GM23338 (cell line): ENCODE data around the gene DENND5A. TPM values are rescaled to one million over a fixed set of nuclear protein-coding genes. Genes with fewer than 3 reads are reported as not detected.
"Not testable (repeated sequence)": the region's sequence is repeated elsewhere in the genome, so short reads cannot be mapped to it uniquely, and the experiment has no call there.

Experiments used
- ATAC-seq: fragments of 200-7000 bp; cut with Tn5 transposase; 3 replicates; pipeline ENCODE4 v1.9.1; 2020
- DNase-seq: peaks from one replicate; pipeline ENCODE4 v3.0.0-alpha.2; 2015; ENCODE audit warnings: low spot score
- H2AFZ ChIP-seq: fragments of 200-600 bp; sonication (generic); 2 replicates; pipeline ENCODE4 v1.8.0; 2016; ENCODE audit warnings: antibody characterized with exemption, mild to moderate bottlenecking, moderate library complexity
- H3F3A ChIP-seq: fragments of 200-600 bp; sonication (generic); replicated peaks from 2 replicates; pipeline ENCODE4 v1.8.0; 2017; ENCODE audit warnings: antibody characterized with exemption, mixed run types, low read depth
- H3K27ac ChIP-seq: fragments of 200-600 bp; sonication (generic); 2 replicates; pipeline ENCODE4 v1.6.1; 2016; ENCODE audit warnings: low read depth
- H3K27me3 ChIP-seq: fragments of 200-600 bp; sonication (generic); 2 replicates; pipeline ENCODE4 v1.8.0; 2016; ENCODE audit warnings: mild to moderate bottlenecking, mixed run types, moderate library complexity; ENCODE audit not compliant: insufficient read depth
- H3K36me3 ChIP-seq: fragments of 200-600 bp; sonication (generic); 2 replicates; pipeline ENCODE4 v1.8.0; 2016; ENCODE audit warnings: mild to moderate bottlenecking; ENCODE audit not compliant: insufficient read depth
- H3K4me1 ChIP-seq: fragments of 200-600 bp; sonication (generic); 2 replicates; pipeline ENCODE4 v1.8.0; 2016; ENCODE audit warnings: mild to moderate bottlenecking, moderate library complexity; ENCODE audit not compliant: insufficient read depth
- H3K4me2 ChIP-seq: fragments of 200-600 bp; sonication (generic); 2 replicates; pipeline ENCODE4 v1.7.1; 2017; ENCODE audit warnings: mixed run types
- H3K4me3 ChIP-seq: fragments of 200-600 bp; sonication (generic); 2 replicates; pipeline ENCODE4 v1.6.1; 2016; ENCODE audit warnings: mixed run types
- H3K79me2 ChIP-seq: fragments of 200-600 bp; sonication (generic); replicated peaks from 2 replicates; pipeline ENCODE4 v1.8.0; 2017; ENCODE audit warnings: mild to moderate bottlenecking; ENCODE audit not compliant: insufficient read depth
- H3K9me2 ChIP-seq: fragments of 200-600 bp; sonication (generic); 2 replicates; pipeline ENCODE4 v1.8.0; 2017; ENCODE audit not compliant: insufficient read depth
- H4K20me1 ChIP-seq: fragments of 200-600 bp; sonication (generic); replicated peaks from 2 replicates; pipeline ENCODE4 v1.8.0; 2017; ENCODE audit warnings: mild to moderate bottlenecking; ENCODE audit not compliant: insufficient read depth
- H3K27ac Mint-ChIP-seq: 2 replicates; pipeline ENCODE4 v1.8.0; 2020; ENCODE audit warnings: inconsistent platforms, mild to moderate bottlenecking, moderate library complexity, mixed read lengths
- H3K27me3 Mint-ChIP-seq: 3 replicates; pipeline ENCODE4 v1.8.0; 2022; ENCODE audit warnings: low read depth, mild to moderate bottlenecking, moderate library complexity, mixed read lengths, inconsistent platforms; ENCODE audit not compliant: insufficient read depth, poor library complexity
- H3K36me3 Mint-ChIP-seq: 3 replicates; pipeline ENCODE4 v1.8.0; 2021; ENCODE audit warnings: low read depth, mild to moderate bottlenecking, inconsistent platforms, moderate library complexity, mixed read lengths
- H3K4me1 Mint-ChIP-seq: 3 replicates; pipeline ENCODE4 v1.8.0; 2020; ENCODE audit warnings: mild to moderate bottlenecking, inconsistent platforms, mixed read lengths
- H3K4me3 Mint-ChIP-seq: 3 replicates; pipeline ENCODE4 v1.8.0; 2021; ENCODE audit warnings: moderate library complexity, mild to moderate bottlenecking, inconsistent platforms, mixed read lengths
- H3K9me3 Mint-ChIP-seq: 3 replicates; pipeline ENCODE4 v1.8.0; 2020; ENCODE audit warnings: moderate library complexity, mild to moderate bottlenecking, inconsistent platforms, mixed read lengths
- EZH2phosphoT487 ChIP-seq: fragments of 200-600 bp; sonication (generic); IDR thresholded peaks from one replicate; pipeline ENCODE4 v1.8.1; 2018; ENCODE audit warnings: antibody characterized with exemption; ENCODE audit not compliant: unreplicated experiment
- REST ChIP-seq: IDR thresholded peaks from one replicate; pipeline ENCODE4 v1.6.1; 2018; ENCODE audit warnings: antibody characterized with exemption; ENCODE audit not compliant: unreplicated experiment
- STAT1 ChIP-seq: IDR thresholded peaks from one replicate; pipeline ENCODE4 v1.6.1; 2016; ENCODE audit warnings: antibody characterized with exemption; ENCODE audit not compliant: unreplicated experiment
- ZNF462 ChIP-seq: fragments of 250-450 bp; sonication (Bioruptor Pico); IDR thresholded peaks from 2 replicates; pipeline ENCODE4 v1.5.0; 2020; ENCODE audit warnings: mild to moderate bottlenecking, moderate library complexity
- polyA plus RNA-seq: library from polyadenylated mRNA; unstranded; fragments of >200 nt; fragmentation: Nextera tagmentation; extraction: Ambion mirVana; gene quantifications from 2 replicates; pipeline ENCODE4 v1.2.1, GENCODE V29; 2016
- total RNA-seq: library from RNA; depleted of rRNA; stranded (reverse); fragments of >200 nt; shearing (Covaris generic); gene quantifications from 2 replicates; pipeline ENCODE4 v1.2.3, GENCODE V29; 2014

DENND5A gene
- total and polyA plus RNA-seq, 2 experiments from 2014 or later, result 28.1 to 56.3 TPM

- DNase-seq (no peak), ATAC-seq (no peak)
- Histone ChIP-seq H3K79me2 (peaks cover 90% of the 10 kb centered on the region), H3K9me2 (no peaks in the 10 kb centered on the region), H3F3A (no peaks in the 10 kb centered on the region), H3K4me2 (no peak overlapping the region), H3K4me1 (0 out of 2 replicates have a peak, but pooled peaks cover 2% of the 10 kb centered on the region), H3K4me3 (no peak overlapping the region), H2AFZ (no peak overlapping the region), H3K27me3 (no peaks in the 10 kb centered on the region), H3K27ac (0 out of 2 replicates have a peak overlapping the region, but pooled peaks have one; percentile 0), H4K20me1 (peaks cover 41% of the 10 kb centered on the region), H3K36me3 (no peaks in the 10 kb centered on the region)
- TF ChIP-seq EZH2phosphoT487 (no peak), REST (no peak), STAT1 (no peak), ZNF462 (no peak)
- peaks cover 7% of the 10 kb centered on the region for H3K27me3 Mint-ChIP-seq
- H3K4me3 Mint-ChIP-seq, result no peak overlapping the region
- no peaks in the 10 kb centered on the region; the same call in 2 of the 3 replicates for H3K36me3 Mint-ChIP-seq
- H3K4me1 Mint-ChIP-seq, result peaks cover 5% of the 10 kb centered on the region; the same call in 2 of the 3 replicates
- H3K9me3 Mint-ChIP-seq, result no peaks in the 10 kb centered on the region
- H3K27ac Mint-ChIP-seq, result no peak overlapping the region
These were observed 17.3 kb downstream of the DENND5A start for GRCh38 chr11:9247863-9248262.

- not testable (repeated sequence) for H3K4me3 ChIP-seq, H2AFZ ChIP-seq, H3F3A ChIP-seq, ATAC-seq, H3K27ac Mint-ChIP-seq, H3K4me3 Mint-ChIP-seq, H3K27ac ChIP-seq, H3K4me1 ChIP-seq, H3K36me3 ChIP-seq, DNase-seq, H3K9me2 ChIP-seq, H3K4me2 ChIP-seq
- H3K36me3 Mint-ChIP-seq, result peaks cover 20% of the 10 kb centered on the region
- peaks cover 28% of the 10 kb centered on the region for H3K27me3 Mint-ChIP-seq
- Histone ChIP-seq H3K79me2 (peaks cover 87% of the 10 kb centered on the region), H3K27me3 (peaks cover 28% of the 10 kb centered on the region), H4K20me1 (peaks cover 44% of the 10 kb centered on the region)
- H3K4me1 Mint-ChIP-seq, result peaks cover 14% of the 10 kb centered on the region
- H3K9me3 Mint-ChIP-seq, result peaks cover 19% of the 10 kb centered on the region
These were observed 28.9 kb downstream of the DENND5A start for GRCh38 chr11:9236242-9236641.
